ENCODE results near the gene MCM9.
A peak's percentile ranks its signal among the peaks of the same experiment; 100 is the strongest.

MCM9 gene

GRCh38 chr6:118864341-118865099 is 70.4 kb downstream of the MCM9 start:
- DNase-seq (ENCODE audit: low spot score): no peak

GRCh38 chr6:118862443-118862842 is 72.5 kb downstream of the MCM9 start:
- DNase-seq (ENCODE audit: low spot score): no peak

- DNase-seq (ENCODE audit: low spot score): no peak
Measured at GRCh38 chr6:118860880-118861279, 74.1 kb downstream of the MCM9 start.

- DNase-seq (ENCODE audit: low spot score): no peak
Measured at GRCh38 chr6:118860363-118860762, 74.6 kb downstream of the MCM9 start.

GRCh38 chr6:118859517-118860064 is 75.4 kb downstream of the MCM9 start:
- no peak for DNase-seq (ENCODE audit: low spot score)

GRCh38 chr6:118856301-118856700 is 78.7 kb downstream of the MCM9 start:
- DNase-seq (ENCODE audit: low spot score): no peak

GRCh38 chr6:118853408-118853807 is 81.6 kb downstream of the MCM9 start:
- DNase-seq (ENCODE audit: low spot score): no peak

- peak; percentile 80 for DNase-seq (ENCODE audit: low spot score)
Measured at GRCh38 chr6:118844915-118845314, 90.0 kb downstream of the MCM9 start.

- DNase-seq (ENCODE audit: low spot score): peak; percentile 90
Measured at GRCh38 chr6:118843685-118844390, 91.1 kb downstream of the MCM9 start.

- no peak for DNase-seq (ENCODE audit: low spot score)
Measured at GRCh38 chr6:118830691-118831090, 104.3 kb downstream of the MCM9 start.

GRCh38 chr6:118829817-118830478 is 105.0 kb downstream of the MCM9 start:
- DNase-seq (ENCODE audit: low spot score): no peak

- no peak for DNase-seq (ENCODE audit: low spot score)
Measured at GRCh38 chr6:118826096-118826495, 108.9 kb downstream of the MCM9 start.

- no peak for DNase-seq (ENCODE audit: low spot score)
Measured at GRCh38 chr6:118825661-118826060, 109.3 kb downstream of the MCM9 start.

GRCh38 chr6:118815495-118815894 is 119.5 kb downstream of the MCM9 start:
- DNase-seq (ENCODE audit: low spot score): no peak

GRCh38 chr6:118813775-118814174 is 121.2 kb downstream of the MCM9 start:
- DNase-seq (ENCODE audit: low spot score): peak; percentile 49

- peak; percentile 24 for DNase-seq (ENCODE audit: low spot score)
Measured at GRCh38 chr6:118812970-118813369, 122.0 kb downstream of the MCM9 start.

GRCh38 chr6:118810420-118811027 is 124.4 kb downstream of the MCM9 start:
- DNase-seq (ENCODE audit: low spot score): peak; percentile 71

- DNase-seq (ENCODE audit: low spot score): peak; percentile 32
Measured at GRCh38 chr6:118808793-118809638, 125.9 kb downstream of the MCM9 start.

- DNase-seq (ENCODE audit: low spot score): no peak
Measured at GRCh38 chr6:118804091-118804490, 130.9 kb downstream of the MCM9 start.

- DNase-seq (ENCODE audit: low spot score): no peak
Measured at GRCh38 chr6:118801257-118801656, 133.7 kb downstream of the MCM9 start.

- peak; percentile 91 for DNase-seq (ENCODE audit: low spot score)
Measured at GRCh38 chr6:118800394-118801071, 134.4 kb downstream of the MCM9 start.

All from activated CD4-positive, alpha-beta T cell treated with anti-CD3 and anti-CD28 coated beads, Interleukin-2, Interleukin-4, amounts not matched to agents 100 ng/mL and 50 ng/mL, durations not matched to agents 16 hours and 8 hours (primary cell).